Stromal cell of bone marrow (primary cell): ENCODE measurements around the gene LAMC3.

Experiments used
- DNase-seq: peaks from one replicate; pipeline ENCODE4 v3.0.0-alpha.2; 2012; ENCODE audit warnings: low read depth

Gene LAMC3

DNA sequence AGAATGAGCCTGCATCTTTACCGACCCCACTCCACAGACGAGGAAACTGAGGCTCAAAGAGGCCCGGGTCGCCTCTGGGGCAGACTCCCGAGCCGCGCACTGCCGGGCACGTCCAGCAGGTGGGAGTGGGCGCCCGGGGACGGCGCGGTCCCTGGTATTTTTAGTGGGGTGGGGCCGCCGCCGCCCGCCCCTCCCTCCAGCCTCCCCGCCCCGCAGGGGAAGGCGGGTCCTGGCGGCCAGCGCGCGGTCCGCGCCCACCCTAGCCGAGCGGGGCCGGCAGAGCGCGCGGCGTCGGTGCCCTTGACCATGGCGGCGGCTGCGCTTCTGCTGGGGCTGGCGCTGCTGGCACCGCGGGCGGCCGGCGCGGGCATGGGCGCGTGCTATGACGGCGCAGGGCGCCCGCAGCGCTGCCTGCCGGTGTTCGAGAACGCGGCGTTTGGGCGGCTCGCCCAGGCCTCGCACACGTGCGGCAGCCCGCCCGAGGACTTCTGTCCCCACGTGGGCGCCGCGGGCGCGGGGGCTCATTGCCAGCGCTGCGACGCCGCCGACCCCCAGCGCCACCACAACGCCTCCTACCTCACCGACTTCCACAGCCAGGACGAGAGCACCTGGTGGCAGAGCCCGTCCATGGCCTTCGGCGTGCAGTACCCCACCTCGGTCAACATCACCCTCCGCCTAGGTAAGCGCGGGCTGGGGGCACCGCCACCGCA is at the start of gene LAMC3:
Gene LAMC3, plus strand, starts transcription at position 266 of the 710 bp plus-strand sequence. Its CDS starts 41 bp downstream, at position 307.
- DNase-seq, result no peak

- DNase-seq, result no peak
Measured at GRCh38 chr9:130959809-130960334, 49.1 kb upstream of the LAMC3 start.

DNA sequence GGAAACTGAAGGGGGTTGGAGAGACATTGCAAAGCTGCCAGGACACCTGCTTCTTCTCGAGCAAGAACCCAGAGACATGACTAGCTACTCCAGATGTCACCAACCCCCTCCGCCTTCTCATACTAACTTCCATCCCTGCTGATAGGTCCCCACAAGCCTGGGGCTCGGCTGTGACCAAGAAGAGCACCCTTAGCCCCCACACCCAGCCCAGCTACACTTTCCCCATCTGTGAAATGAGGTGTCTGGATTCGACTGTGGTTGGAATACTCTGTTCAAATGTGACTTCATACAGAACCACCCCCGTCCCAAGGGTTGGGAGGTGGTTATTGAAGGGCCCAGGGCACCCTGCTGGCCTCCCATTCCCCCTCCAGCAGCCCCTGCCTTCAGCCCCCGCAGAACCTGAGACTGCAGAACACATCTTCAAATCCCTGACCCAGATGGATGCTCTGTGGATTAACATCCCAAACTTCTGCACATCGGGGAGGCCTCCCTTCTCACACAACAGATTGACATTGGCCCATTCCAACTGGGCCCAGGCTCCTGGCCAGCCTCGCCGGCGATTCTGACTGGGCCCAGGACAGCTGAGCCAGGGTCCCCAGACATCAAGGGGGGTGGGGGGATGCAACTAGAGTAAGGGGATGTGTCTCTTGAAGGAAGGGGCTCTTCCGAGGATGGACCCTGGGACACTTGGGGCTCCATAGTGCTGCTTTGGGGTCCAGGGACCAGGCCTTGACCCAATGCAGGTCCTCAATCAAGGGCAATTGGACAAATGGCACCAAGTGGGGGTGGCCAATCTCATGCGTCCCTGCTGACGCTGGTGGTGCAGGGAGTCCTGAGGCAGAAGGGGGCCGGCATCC is 48.2 kb upstream of the LAMC3 start:
- DNase-seq, result no peak

- DNase-seq, result no peak
Measured at GRCh38 chr9:130961511-130962300, 47.3 kb upstream of the LAMC3 start.

- DNase-seq, result peak; percentile 93
Measured at GRCh38 chr9:130962418-130963316, 46.3 kb upstream of the LAMC3 start.

DNA sequence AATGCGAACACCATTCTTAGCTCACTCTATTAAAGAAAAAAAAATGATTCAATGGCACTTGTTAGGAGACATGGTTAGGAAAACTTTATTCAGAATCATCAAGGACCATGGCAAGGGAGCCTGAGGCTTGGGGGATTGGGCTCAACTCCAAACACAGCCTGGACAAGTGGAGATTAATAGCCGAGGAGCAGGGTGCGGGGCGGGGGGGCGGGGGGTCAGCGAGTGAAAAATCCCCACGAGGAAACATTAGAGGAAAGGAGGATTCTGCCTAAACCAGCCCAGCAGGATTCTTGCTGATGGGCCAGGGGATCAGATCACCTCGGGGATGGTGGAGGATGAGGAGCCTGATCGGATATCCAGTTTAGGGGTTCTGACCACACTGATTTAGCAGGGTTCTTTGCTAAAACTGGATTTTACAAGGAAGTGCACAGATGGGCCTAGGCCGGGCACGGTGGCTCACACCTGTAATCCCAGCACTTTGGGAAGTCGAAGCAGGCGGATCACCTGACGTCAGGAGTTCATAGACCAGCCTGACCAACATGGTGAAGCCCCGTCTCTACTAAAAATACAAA is 45.6 kb upstream of the LAMC3 start:
- no peak for DNase-seq

GRCh38 chr9:130963916-130964315 is 45.1 kb upstream of the LAMC3 start:
- DNase-seq, result no peak

- DNase-seq, result no peak
Measured at GRCh38 chr9:130965680-130966079, 43.3 kb upstream of the LAMC3 start.

DNA sequence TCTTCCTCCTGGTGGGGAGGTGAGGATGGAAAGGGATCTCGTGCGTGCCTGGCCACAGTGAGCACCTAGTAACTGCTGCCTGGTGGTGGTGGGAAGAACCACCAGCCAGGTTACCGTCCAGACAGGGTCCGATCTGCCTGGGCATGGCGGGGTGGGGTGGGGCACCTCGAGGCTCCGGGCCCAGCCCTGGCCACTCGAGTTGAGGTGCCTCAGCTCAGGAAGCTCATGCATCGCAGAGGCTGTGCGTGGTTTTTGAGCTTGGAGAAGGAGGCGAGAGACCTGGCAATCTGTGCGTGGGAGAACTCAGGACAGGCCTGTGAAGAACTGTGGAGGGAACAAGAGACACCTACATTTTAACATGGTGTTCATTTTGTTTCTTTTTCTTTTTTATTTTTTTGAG is 38.9 kb upstream of the LAMC3 start:
- no peak for DNase-seq

- no peak for DNase-seq
Measured at GRCh38 chr9:130970855-130971254, 38.1 kb upstream of the LAMC3 start.

- DNase-seq, result no peak
Measured at GRCh38 chr9:130971294-130971849, 37.6 kb upstream of the LAMC3 start.

- no peak for DNase-seq
Measured at GRCh38 chr9:130972277-130972956, 36.6 kb upstream of the LAMC3 start.

DNA sequence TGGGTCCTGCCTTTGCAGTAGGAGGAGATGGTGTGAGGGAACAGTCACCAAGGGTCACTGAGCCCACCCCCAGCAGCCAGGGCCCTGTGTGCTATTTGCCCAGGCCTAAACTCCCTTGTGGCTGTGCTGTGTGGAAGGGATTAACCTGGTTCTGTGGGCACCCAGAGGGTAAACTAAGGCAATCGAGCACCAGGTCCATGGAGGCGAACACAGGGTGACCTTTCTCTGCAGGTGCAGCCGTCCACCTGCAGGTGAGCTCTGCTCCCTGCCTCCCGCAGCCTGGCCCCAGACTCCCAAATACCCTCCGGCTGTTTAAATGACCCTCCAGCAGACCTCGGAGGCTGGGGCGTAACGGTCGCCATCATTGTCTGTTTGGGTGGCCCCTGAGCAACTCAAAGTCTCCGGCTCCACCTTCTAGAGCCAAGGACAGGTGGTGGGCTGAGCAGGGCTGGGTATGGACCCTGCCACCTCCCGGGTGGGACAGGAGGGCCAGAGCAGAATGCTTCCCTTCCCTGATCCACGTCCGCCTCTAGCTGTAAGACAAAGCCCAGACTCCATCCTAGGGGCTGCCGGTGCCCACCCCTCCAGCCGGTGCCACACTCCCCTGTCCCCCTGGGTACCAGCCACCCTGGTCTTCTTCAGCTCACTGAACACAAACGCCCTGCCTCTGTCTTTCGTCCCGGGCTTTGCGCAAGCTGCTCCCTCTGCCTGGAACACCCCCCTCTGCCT is 35.9 kb upstream of the LAMC3 start:
- DNase-seq, result no peak

GRCh38 chr9:130973686-130974281 is 35.2 kb upstream of the LAMC3 start:
- no peak for DNase-seq

DNA sequence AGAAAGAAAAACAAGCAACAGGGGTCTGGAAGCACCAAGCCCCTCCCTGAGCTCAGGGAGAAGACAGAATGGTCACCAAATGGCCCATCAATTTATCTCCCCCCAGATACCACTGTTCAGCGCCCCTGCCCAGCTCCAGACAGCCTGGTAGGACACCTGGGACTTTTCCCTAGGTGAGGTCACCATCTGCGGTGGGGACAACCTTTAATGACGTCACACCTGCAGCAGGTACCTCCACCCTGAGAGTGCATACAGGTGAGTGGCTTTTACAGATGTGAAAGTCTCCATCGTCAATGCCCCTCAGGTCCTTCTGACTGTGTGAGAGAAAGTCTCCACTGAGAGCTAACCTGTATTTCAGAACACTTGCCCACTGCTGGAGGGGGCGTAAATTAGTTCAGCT is 34.3 kb upstream of the LAMC3 start:
- no peak for DNase-seq

DNA sequence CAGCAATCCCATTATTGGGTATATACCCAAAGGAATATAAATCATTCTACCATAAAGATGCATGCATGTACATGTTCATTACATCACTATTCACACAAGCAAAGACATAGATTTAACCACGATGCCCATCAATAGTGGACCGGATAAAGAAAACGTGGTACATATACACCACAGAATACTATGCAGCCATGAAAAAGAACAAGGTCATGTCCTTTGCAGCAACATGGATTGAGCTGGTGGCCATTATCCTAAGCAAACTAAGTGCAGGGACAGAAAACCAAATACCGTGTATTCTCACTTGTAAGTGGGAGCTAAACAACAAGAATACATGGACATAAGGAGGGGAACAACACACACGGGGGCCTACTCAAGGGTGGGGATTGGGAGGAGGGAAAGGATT is 33.8 kb upstream of the LAMC3 start:
- no peak for DNase-seq

- no peak for DNase-seq
Measured at GRCh38 chr9:130975932-130976841, 32.8 kb upstream of the LAMC3 start.

- no peak for DNase-seq
Measured at GRCh38 chr9:130977811-130978221, 31.2 kb upstream of the LAMC3 start.
